ENCODE data around the gene HTD2. TPM values are rescaled to one million over a fixed set of nuclear protein-coding genes. Genes with fewer than 3 reads are reported as not detected.
"Not testable (repeated sequence)": the region's sequence is repeated elsewhere in the genome, so short reads cannot be mapped to it uniquely, and the experiment has no call there.

Gene HTD2
- polyA plus RNA-seq, 3 donors = 14.5 to 18.9 (median 15.6) TPM

GRCh38 chr3:58331593-58332152 lies 25.4 kb downstream of the HTD2 start:
- DNase-seq (ENCODE audit: low read depth in 3 of 3, low spot score in 2 of 3) = no peak

- DNase-seq (ENCODE audit: low read depth in 3 of 3, low spot score in 2 of 3) = peak in 2 of 3 donors; percentile 48 to 62
These were observed 26.4 kb downstream of the HTD2 start, which contains the start of gene PXK for GRCh38 chr3:58332575-58333188. Gene PXK (plus strand): TSS chr3:58332892. CDS start chr3:58332989, 97 bp downstream.

GRCh38 chr3:58333206-58334012 lies 27.1 kb downstream of the HTD2 start:
- DNase-seq (ENCODE audit: low read depth in 3 of 3, low spot score in 2 of 3) = peak in 2 of 3 donors; percentile 20 to 27

- no peak for DNase-seq (ENCODE audit: low read depth in 3 of 3, low spot score in 2 of 3)
These were observed 27.6 kb downstream of the HTD2 start for GRCh38 chr3:58334013-58334321.

- no peak for DNase-seq (ENCODE audit: low read depth in 3 of 3, low spot score in 2 of 3)
These were observed 28.2 kb downstream of the HTD2 start for GRCh38 chr3:58334506-58334884.

GRCh38 chr3:58335652-58335947 lies 29.3 kb downstream of the HTD2 start:
- DNase-seq (ENCODE audit: low read depth in 3 of 3, low spot score in 2 of 3) = no peak

- DNase-seq (ENCODE audit: low read depth in 3 of 3, low spot score in 2 of 3) = no peak
These were observed 30.0 kb downstream of the HTD2 start for GRCh38 chr3:58336135-58336882.

- no peak for DNase-seq (ENCODE audit: low read depth in 3 of 3, low spot score in 2 of 3)
These were observed 30.9 kb downstream of the HTD2 start for GRCh38 chr3:58337190-58337589.

- DNase-seq (ENCODE audit: low read depth in 3 of 3, low spot score in 2 of 3) = not testable (repeated sequence)
These were observed 32.8 kb downstream of the HTD2 start for GRCh38 chr3:58339146-58339545.

- DNase-seq (ENCODE audit: low read depth in 3 of 3, low spot score in 2 of 3) = no peak
These were observed 34.4 kb downstream of the HTD2 start for GRCh38 chr3:58340594-58341244.

GRCh38 chr3:58341376-58341775 lies 35.1 kb downstream of the HTD2 start:
- DNase-seq (ENCODE audit: low read depth in 3 of 3, low spot score in 2 of 3) = no peak

GRCh38 chr3:58342676-58343075 lies 36.4 kb downstream of the HTD2 start:
- DNase-seq (ENCODE audit: low read depth in 3 of 3, low spot score in 2 of 3) = no peak

GRCh38 chr3:58345457-58345856 lies 39.1 kb downstream of the HTD2 start:
- no peak for DNase-seq (ENCODE audit: low read depth in 3 of 3, low spot score in 2 of 3)

- no peak for DNase-seq (ENCODE audit: low read depth in 3 of 3, low spot score in 2 of 3)
These were observed 40.0 kb downstream of the HTD2 start for GRCh38 chr3:58346368-58346767.

- no peak for DNase-seq (ENCODE audit: low read depth in 3 of 3, low spot score in 2 of 3)
These were observed 41.7 kb downstream of the HTD2 start for GRCh38 chr3:58347984-58348383.

GRCh38 chr3:58349792-58350626 lies 43.7 kb downstream of the HTD2 start:
- no peak for DNase-seq (ENCODE audit: low read depth in 3 of 3, low spot score in 2 of 3)

GRCh38 chr3:58350627-58351013 lies 44.3 kb downstream of the HTD2 start:
- no peak for DNase-seq (ENCODE audit: low read depth in 3 of 3, low spot score in 2 of 3)

- DNase-seq (ENCODE audit: low read depth in 3 of 3, low spot score in 2 of 3) = no peak
These were observed 45.6 kb downstream of the HTD2 start for GRCh38 chr3:58351920-58352319.

GRCh38 chr3:58352626-58353025 lies 46.3 kb downstream of the HTD2 start:
- no peak for DNase-seq (ENCODE audit: low read depth in 3 of 3, low spot score in 2 of 3)
